Measurements from ENCODE around the gene FGF18.

FGF18 gene

GRCh38 chr5:171457208-171457981 lies 37.9 kb downstream of the FGF18 start:
- H3K4me1 ChIP-seq (ENCODE audit: control insufficient read depth, low read length): no peaks in the 10 kb centered on the region
- TF ChIP-seq EZH2phosphoT487 (IDR thresholded peaks at IDR 0.05; ENCODE audit: borderline replicate concordance, low read length) (no peak), CTCF (IDR thresholded peaks at IDR 0.05; ENCODE audit: low read depth, low read length, poor library complexity, severe bottlenecking) (no peak)
- H3K36me3 ChIP-seq (ENCODE audit: control insufficient read depth, low read length): no peaks in the 10 kb centered on the region
- H3K27ac ChIP-seq (ENCODE audit: low read depth, low read length): no peak overlapping the region
- no peaks in the 10 kb centered on the region for H3K79me2 ChIP-seq (ENCODE audit: control insufficient read depth, low read length)
- H3K9me3 ChIP-seq (ENCODE audit: control insufficient read depth, insufficient read depth, low read length): no peaks in the 10 kb centered on the region
- no peak overlapping the region for H3K4me2 ChIP-seq (ENCODE audit: low read length)
- H3K4me3 ChIP-seq (ENCODE audit: low read length): no peak overlapping the region
- H4K20me1 ChIP-seq (ENCODE audit: control insufficient read depth, insufficient read depth, low read depth, low read length): no peaks in the 10 kb centered on the region
- no peaks in the 10 kb centered on the region for H3K27me3 ChIP-seq (ENCODE audit: control insufficient read depth, low read length)
- no peaks in the 10 kb centered on the region for H3F3A ChIP-seq (ENCODE audit: control insufficient read depth, insufficient read depth)
- H3K9me2 ChIP-seq (replicated peaks; ENCODE audit: control insufficient read depth, low read length): no peaks in the 10 kb centered on the region

GRCh38 chr5:171459839-171460238 lies 40.4 kb downstream of the FGF18 start:
- no peaks in the 10 kb centered on the region for H3K27me3 ChIP-seq (ENCODE audit: control insufficient read depth, low read length)
- H3K9me2 ChIP-seq (replicated peaks; ENCODE audit: control insufficient read depth, low read length): no peaks in the 10 kb centered on the region
- H3K27ac ChIP-seq (ENCODE audit: low read depth, low read length): no peak overlapping the region
- H3F3A ChIP-seq (ENCODE audit: control insufficient read depth, insufficient read depth): no peaks in the 10 kb centered on the region
- no peaks in the 10 kb centered on the region for H3K36me3 ChIP-seq (ENCODE audit: control insufficient read depth, low read length)
- no peak overlapping the region for H3K4me2 ChIP-seq (ENCODE audit: low read length)
- no peak overlapping the region for H3K4me3 ChIP-seq (ENCODE audit: low read length)
- H3K79me2 ChIP-seq (ENCODE audit: control insufficient read depth, low read length): no peaks in the 10 kb centered on the region
- no peak for TF ChIP-seq CTCF (IDR thresholded peaks at IDR 0.05; ENCODE audit: low read depth, low read length, poor library complexity, severe bottlenecking)
- no peak for TF ChIP-seq EZH2phosphoT487 (IDR thresholded peaks at IDR 0.05; ENCODE audit: borderline replicate concordance, low read length)
- no peaks in the 10 kb centered on the region for H3K9me3 ChIP-seq (ENCODE audit: control insufficient read depth, insufficient read depth, low read length)
- no peaks in the 10 kb centered on the region for H3K4me1 ChIP-seq (ENCODE audit: control insufficient read depth, low read length)
- H4K20me1 ChIP-seq (ENCODE audit: control insufficient read depth, insufficient read depth, low read depth, low read length): no peaks in the 10 kb centered on the region

- TF ChIP-seq EZH2phosphoT487 (IDR thresholded peaks at IDR 0.05; ENCODE audit: borderline replicate concordance, low read length): no peak
- no peak for TF ChIP-seq CTCF (IDR thresholded peaks at IDR 0.05; ENCODE audit: low read depth, low read length, poor library complexity, severe bottlenecking)
- Histone ChIP-seq H3K4me2 (ENCODE audit: low read length) (no peak overlapping the region), H3K36me3 (ENCODE audit: control insufficient read depth, low read length) (no peaks in the 10 kb centered on the region), H4K20me1 (ENCODE audit: control insufficient read depth, insufficient read depth, low read depth, low read length) (no peaks in the 10 kb centered on the region), H3K27me3 (ENCODE audit: control insufficient read depth, low read length) (no peaks in the 10 kb centered on the region), H3K4me1 (ENCODE audit: control insufficient read depth, low read length) (no peaks in the 10 kb centered on the region), H3F3A (ENCODE audit: control insufficient read depth, insufficient read depth) (no peaks in the 10 kb centered on the region), H3K27ac (ENCODE audit: low read depth, low read length) (no peak overlapping the region), H3K79me2 (ENCODE audit: control insufficient read depth, low read length) (no peaks in the 10 kb centered on the region), H3K9me2 (replicated peaks; ENCODE audit: control insufficient read depth, low read length) (no peaks in the 10 kb centered on the region), H3K4me3 (ENCODE audit: low read length) (no peak overlapping the region), H3K9me3 (ENCODE audit: control insufficient read depth, insufficient read depth, low read length) (no peaks in the 10 kb centered on the region)
Measured at GRCh38 chr5:171462136-171462927, 42.9 kb downstream of the FGF18 start.
